MM.1S (cell line): ENCODE results near the gene GRIK3.

ENCODE experiments used
- DNase-seq: peaks from one replicate; pipeline ENCODE4 v3.0.0-alpha.2; 2015
- H2AFZ ChIP-seq: fragments of 300-600 bp; sonication (generic); 2 replicates; pipeline ENCODE4 v1.6.0; 2016; ENCODE audit warnings: antibody characterized with exemption, low read length
- H3F3A ChIP-seq: fragments of 300-600 bp; sonication (generic); 2 replicates; pipeline ENCODE4 v1.6.1; 2016; ENCODE audit warnings: mild to moderate bottlenecking, antibody characterized with exemption, low read length, moderate library complexity, mixed read lengths; ENCODE audit not compliant: insufficient read depth
- H3K27ac ChIP-seq: fragments of 300-600 bp; sonication (generic); 2 replicates; pipeline ENCODE4 v1.5.1; 2016; ENCODE audit warnings: mild to moderate bottlenecking, low read length
- H3K27me3 ChIP-seq: fragments of 300-600 bp; sonication (generic); replicated peaks from 2 replicates; pipeline ENCODE4 v1.6.0; 2016; ENCODE audit warnings: low read length; ENCODE audit not compliant: insufficient read depth
- H3K36me3 ChIP-seq: fragments of 300-600 bp; sonication (generic); replicated peaks from 2 replicates; pipeline ENCODE4 v1.6.1; 2016; ENCODE audit warnings: mild to moderate bottlenecking, low read length, mixed read lengths; ENCODE audit not compliant: insufficient read depth
- H3K4me1 ChIP-seq: fragments of 300-600 bp; sonication (generic); 2 replicates; pipeline ENCODE4 v1.6.1; 2016; ENCODE audit warnings: low read length, mixed read lengths
- H3K4me2 ChIP-seq: fragments of 300-600 bp; sonication (generic); 2 replicates; pipeline ENCODE4 v1.6.0; 2016; ENCODE audit warnings: low read depth, low read length
- H3K4me3 ChIP-seq: fragments of 300-600 bp; sonication (generic); 2 replicates; pipeline ENCODE4 v1.5.1; 2016; ENCODE audit warnings: low read length, mixed read lengths
- H3K79me2 ChIP-seq: fragments of 300-600 bp; sonication (generic); 2 replicates; pipeline ENCODE4 v1.6.1; 2016; ENCODE audit warnings: mixed run types, low read length, mixed read lengths
- H3K9ac ChIP-seq: fragments of 300-600 bp; sonication (generic); 2 replicates; pipeline ENCODE4 v1.6.1; 2016; ENCODE audit warnings: low read length, mixed read lengths
- H3K9me2 ChIP-seq: fragments of 300-600 bp; sonication (generic); replicated peaks from 2 replicates; pipeline ENCODE4 v1.6.1; 2016; ENCODE audit warnings: mild to moderate bottlenecking, low read length, mixed read lengths; ENCODE audit not compliant: insufficient read depth
- H3K9me3 ChIP-seq: fragments of 300-600 bp; sonication (generic); replicated peaks from 2 replicates; pipeline ENCODE4 v1.6.1; 2016; ENCODE audit warnings: mild to moderate bottlenecking, low read length, mixed read lengths; ENCODE audit not compliant: insufficient read depth
- H4K20me1 ChIP-seq: fragments of 300-600 bp; sonication (generic); 2 replicates; pipeline ENCODE4 v1.6.1; 2016; ENCODE audit warnings: mild to moderate bottlenecking, low read length, moderate library complexity, mixed read lengths; ENCODE audit not compliant: insufficient read depth
- CTCF ChIP-seq: fragments of 300-600 bp; sonication (generic); IDR thresholded peaks from 2 replicates; pipeline ENCODE4 v1.5.1; 2016; ENCODE audit warnings: antibody characterized with exemption, low read length, mixed read lengths
- EZH2 ChIP-seq: fragments of 300-600 bp; sonication (generic); optimal IDR thresholded peaks from 2 replicates; pipeline ENCODE3; 2017; ENCODE audit warnings: low read depth, mild to moderate bottlenecking, antibody characterized with exemption, low read length, mixed read lengths
- EZH2phosphoT487 ChIP-seq: fragments of 300-600 bp; sonication (generic); IDR thresholded peaks from 2 replicates; pipeline ENCODE4 v1.6.1; 2018; ENCODE audit warnings: antibody characterized with exemption, low read length

GRIK3 gene

GRCh38 chr1:37032660-37033354, 1.5 kb downstream of the GRIK3 start:
- H3K36me3 ChIP-seq = no peaks in the 10 kb centered on the region
- no peaks in the 10 kb centered on the region for H4K20me1 ChIP-seq
- H2AFZ ChIP-seq = no peak overlapping the region
- H3K4me3 ChIP-seq = no peak overlapping the region
- no peak overlapping the region for H3K4me2 ChIP-seq
- H3K4me1 ChIP-seq = no peaks in the 10 kb centered on the region
- no peak overlapping the region for H3K9ac ChIP-seq
- no peaks in the 10 kb centered on the region for H3K9me2 ChIP-seq
- H3K9me3 ChIP-seq = no peaks in the 10 kb centered on the region
- H3K27me3 ChIP-seq = peaks cover 90% of the 10 kb centered on the region
- H3F3A ChIP-seq = no peaks in the 10 kb centered on the region
- DNase-seq = no peak
- TF ChIP-seq EZH2phosphoT487 = no peak
- TF ChIP-seq EZH2 = no peak
- no peak for TF ChIP-seq CTCF
- H3K79me2 ChIP-seq = no peaks in the 10 kb centered on the region
- no peak overlapping the region for H3K27ac ChIP-seq

GRCh38 chr1:37031871-37032270, 2.4 kb downstream of the GRIK3 start:
- TF ChIP-seq CTCF (no peak), EZH2phosphoT487 (no peak), EZH2 (no peak)
- Histone ChIP-seq H4K20me1 (no peaks in the 10 kb centered on the region), H3K9me2 (no peaks in the 10 kb centered on the region), H3K36me3 (no peaks in the 10 kb centered on the region), H3F3A (no peaks in the 10 kb centered on the region), H2AFZ (no peak overlapping the region), H3K9me3 (no peaks in the 10 kb centered on the region), H3K27ac (no peak overlapping the region), H3K79me2 (no peaks in the 10 kb centered on the region), H3K27me3 (peaks cover 92% of the 10 kb centered on the region), H3K4me1 (no peaks in the 10 kb centered on the region), H3K9ac (no peak overlapping the region), H3K4me3 (no peak overlapping the region), H3K4me2 (no peak overlapping the region)
- no peak for DNase-seq

GRCh38 chr1:37031429-37031828, 2.9 kb downstream of the GRIK3 start:
- H3F3A ChIP-seq = no peaks in the 10 kb centered on the region
- no peak overlapping the region for H3K27ac ChIP-seq
- H3K4me2 ChIP-seq = no peak overlapping the region
- no peak overlapping the region for H3K4me3 ChIP-seq
- no peak for DNase-seq
- H3K79me2 ChIP-seq = no peaks in the 10 kb centered on the region
- no peaks in the 10 kb centered on the region for H4K20me1 ChIP-seq
- no peaks in the 10 kb centered on the region for H3K9me3 ChIP-seq
- H3K9me2 ChIP-seq = no peaks in the 10 kb centered on the region
- no peaks in the 10 kb centered on the region for H3K4me1 ChIP-seq
- H3K36me3 ChIP-seq = no peaks in the 10 kb centered on the region
- H3K9ac ChIP-seq = no peak overlapping the region
- TF ChIP-seq CTCF (no peak), EZH2phosphoT487 (no peak), EZH2 (no peak)
- H3K27me3 ChIP-seq = peaks cover 92% of the 10 kb centered on the region
- H2AFZ ChIP-seq = no peak overlapping the region
